Measurements from ENCODE around the gene PPARGC1A. TPM values are rescaled to one million over a fixed set of nuclear protein-coding genes. Genes with fewer than 3 reads are reported as not detected.

Gene PPARGC1A
- total and polyA plus RNA-seq, 2 experiments from 2014 or later = 0.76 to 3.3 TPM

DNA sequence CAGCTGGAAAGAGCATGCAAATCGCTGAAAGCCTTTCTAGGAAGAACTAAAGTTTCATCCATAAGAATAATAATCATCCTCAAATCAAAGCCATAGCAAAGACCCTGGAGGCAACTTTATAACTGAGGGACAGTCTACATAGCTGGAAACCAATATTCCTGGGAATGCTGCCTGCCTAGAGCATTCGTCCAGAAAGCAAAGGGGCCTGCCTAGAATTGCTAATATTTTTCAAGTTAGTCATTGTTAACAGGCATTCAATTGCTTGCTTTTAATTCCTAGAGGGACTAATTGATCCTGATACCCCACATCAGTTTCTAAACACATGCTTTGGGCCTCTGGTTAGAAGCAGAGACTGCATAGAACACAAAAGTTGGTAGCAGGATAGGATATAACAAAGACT, 4.2 kb upstream of the PPARGC1A start:
- no peak overlapping the region for H3K4me3 Mint-ChIP-seq
- no peaks in the 10 kb centered on the region for H3K9me3 Mint-ChIP-seq
- TF ChIP-seq, protein P1, sequence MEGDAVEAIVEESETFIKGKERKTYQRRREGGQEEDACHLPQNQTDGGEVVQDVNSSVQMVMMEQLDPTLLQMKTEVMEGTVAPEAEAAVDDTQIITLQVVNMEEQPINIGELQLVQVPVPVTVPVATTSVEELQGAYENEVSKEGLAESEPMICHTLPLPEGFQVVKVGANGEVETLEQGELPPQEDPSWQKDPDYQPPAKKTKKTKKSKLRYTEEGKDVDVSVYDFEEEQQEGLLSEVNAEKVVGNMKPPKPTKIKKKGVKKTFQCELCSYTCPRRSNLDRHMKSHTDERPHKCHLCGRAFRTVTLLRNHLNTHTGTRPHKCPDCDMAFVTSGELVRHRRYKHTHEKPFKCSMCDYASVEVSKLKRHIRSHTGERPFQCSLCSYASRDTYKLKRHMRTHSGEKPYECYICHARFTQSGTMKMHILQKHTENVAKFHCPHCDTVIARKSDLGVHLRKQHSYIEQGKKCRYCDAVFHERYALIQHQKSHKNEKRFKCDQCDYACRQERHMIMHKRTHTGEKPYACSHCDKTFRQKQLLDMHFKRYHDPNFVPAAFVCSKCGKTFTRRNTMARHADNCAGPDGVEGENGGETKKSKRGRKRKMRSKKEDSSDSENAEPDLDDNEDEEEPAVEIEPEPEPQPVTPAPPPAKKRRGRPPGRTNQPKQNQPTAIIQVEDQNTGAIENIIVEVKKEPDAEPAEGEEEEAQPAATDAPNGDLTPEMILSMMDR (conservative IDR thresholded peaks at IDR 0.05; ENCODE audit: low read depth in 2 of 2) = no peak
- TF ChIP-seq REST (IDR thresholded peaks at IDR 0.05; ENCODE audit: unreplicated experiment) = no peak
- no peak for TF ChIP-seq EZH2phosphoT487 (IDR thresholded peaks at IDR 0.05; ENCODE audit: unreplicated experiment)
- TF ChIP-seq ZNF462 (CRISPR knock-in tag; IDR thresholded peaks at IDR 0.05) = no peak
- H3K4me1 Mint-ChIP-seq = peaks cover 32% of the 10 kb centered on the region
- no peaks in the 10 kb centered on the region for H3K9me2 ChIP-seq (ENCODE audit: insufficient read depth)
- no peaks in the 10 kb centered on the region for H3F3A ChIP-seq (replicated peaks; ENCODE audit: low read depth)
- no peak for ATAC-seq
- no peak overlapping the region for H3K4me2 ChIP-seq
- no peak for DNase-seq (ENCODE audit: low spot score)
- H3K79me2 ChIP-seq (replicated peaks; ENCODE audit: insufficient read depth) = no peaks in the 10 kb centered on the region
- no peak overlapping the region for H3K4me3 ChIP-seq
- H3K36me3 Mint-ChIP-seq (ENCODE audit: low read depth) = no peaks in the 10 kb centered on the region
- H4K20me1 ChIP-seq (replicated peaks; ENCODE audit: insufficient read depth) = no peaks in the 10 kb centered on the region
- no peaks in the 10 kb centered on the region for H3K27me3 ChIP-seq (ENCODE audit: insufficient read depth)
- peaks cover 4% of the 10 kb centered on the region for H3K27me3 Mint-ChIP-seq (ENCODE audit: insufficient read depth, low read depth, poor library complexity)
- H3K4me1 ChIP-seq (ENCODE audit: insufficient read depth) = peaks cover 26% of the 10 kb centered on the region
- no peak overlapping the region for H3K27ac Mint-ChIP-seq
- no peak overlapping the region for H3K27ac ChIP-seq (ENCODE audit: low read depth)
- no peak overlapping the region for H2AFZ ChIP-seq
- H3K36me3 ChIP-seq (ENCODE audit: insufficient read depth) = no peaks in the 10 kb centered on the region
